HepG2 (cell line): ENCODE measurements around the gene SVOPL. TPM values are rescaled to one million over a fixed set of nuclear protein-coding genes. Genes with fewer than 3 reads are reported as not detected.

Experiments
- ATAC-seq: fragments of 200-7000 bp; cut with Tn5 transposase; 3 replicates; pipeline ENCODE4 v1.9.1; 2020; ENCODE audit warnings: mild to moderate bottlenecking, moderate library complexity
- BruUV-seq: library from RNA; stranded (reverse); fragments of 400-500 nt; replicated peaks from 2 replicates; lab custom pipeline; 2021; lab: Mats Ljungman, UMichigan
- CTCF ChIA-PET: fragments of 300-600 bp; formaldehyde crosslinking; extraction: SDS; loops from one replicate; lab custom pipeline; 2021; ENCODE audit warnings: low total read pairs, inconsistent platforms, low intra/inter-chr PET ratio; lab: Yijun Ruan, JAX
- POLR2A ChIA-PET: fragments of 350-600 bp; sonication (Branson Sonifier 250); formaldehyde crosslinking; loops from one replicate; lab custom pipeline; 2020; ENCODE audit warnings: antibody characterized with exemption, inconsistent platforms; lab: Yijun Ruan, JAX
- DNase-seq: peaks from one replicate; pipeline ENCODE4 v3.0.0-alpha.2; 2015; ENCODE audit warnings: low spot score
- FAIRE-seq: peaks from 3 replicates; lab custom pipeline; 2011; peaks lifted over from hg19 to GRCh38; lab: Jason Lieb, UNC
- H2AFZ ChIP-seq: one replicate; pipeline ENCODE4 v1.6.1; 2011; ENCODE audit warnings: low read length, inconsistent platforms
- H3K27ac ChIP-seq: fragments of 300-600 bp; 3 replicates; pipeline ENCODE4 v1.8.0; 2011; ENCODE audit warnings: mixed run types, mild to moderate bottlenecking, mixed read lengths, low read length, inconsistent platforms; ENCODE audit not compliant: insufficient read depth; ENCODE audit errors: extremely low read length
- H3K27me3 ChIP-seq, 2 experiments: fragments of 200-600 bp in 1 of 2; 2 replicates in 1 of 2; 3 replicates in 1 of 2; pipeline versions ENCODE4 v1.6.0 to v1.8.0; 2011; ENCODE audit warnings: low read length in 2 of 2, mild to moderate bottlenecking in 2 of 2, moderate library complexity in 2 of 2, inconsistent platforms in 1 of 2; ENCODE audit not compliant: insufficient read depth in 2 of 2, control insufficient read depth in 1 of 2
- H3K36me3 ChIP-seq, 2 experiments: fragments of 200-600 bp in 1 of 2; replicated peaks in 1 of 2; 2 replicates in 1 of 2; 3 replicates in 1 of 2; pipeline versions ENCODE4 v1.5.1 to v1.8.0; 2011; ENCODE audit warnings: low read length in 2 of 2, inconsistent platforms in 1 of 2; ENCODE audit not compliant: insufficient read depth in 2 of 2, control insufficient read depth in 1 of 2
- H3K4me1 ChIP-seq: 2 replicates; pipeline ENCODE4 v1.5.1; 2012; ENCODE audit warnings: low read length, inconsistent platforms; ENCODE audit not compliant: insufficient read depth
- H3K4me2 ChIP-seq: 2 replicates; pipeline ENCODE4 v1.6.0; 2011; ENCODE audit warnings: low read depth, low read length, inconsistent platforms
- H3K4me3 ChIP-seq, 3 experiments: fragments of 200-600 bp in 1 of 3; sonication (generic), shearing (Covaris generic) in 1 of 3; replicated peaks in 1 of 3; 2 replicates each; pipeline ENCODE4 v1.5.1; 2011 to 2016; ENCODE audit warnings: low read length in 3 of 3, inconsistent platforms in 2 of 3, low read depth in 2 of 3, mild to moderate bottlenecking in 2 of 3, control low read depth in 1 of 3, mixed read lengths in 1 of 3; ENCODE audit not compliant: insufficient read depth in 1 of 3
- H3K79me2 ChIP-seq: one replicate; pipeline ENCODE4 v1.6.1; 2011; ENCODE audit warnings: low read length, inconsistent platforms; ENCODE audit not compliant: insufficient read depth
- H3K9ac ChIP-seq: 2 replicates; pipeline ENCODE4 v1.6.0; 2011; ENCODE audit warnings: mild to moderate bottlenecking, low read depth, low read length, inconsistent platforms; ENCODE audit not compliant: insufficient read depth
- H3K9me3 ChIP-seq: 2 replicates; pipeline ENCODE4 v1.5.1; 2012; ENCODE audit warnings: mild to moderate bottlenecking, low read length
- H4K20me1 ChIP-seq: 2 replicates; pipeline ENCODE4 v1.6.0; 2011; ENCODE audit warnings: inconsistent platforms, mild to moderate bottlenecking, low read length, moderate library complexity; ENCODE audit not compliant: insufficient read depth
- FOXA1 ChIP-seq, 2 experiments: fragments of 450-650 bp in 1 of 2; sonication (generic) in 1 of 2; formaldehyde crosslinking in 1 of 2; IDR thresholded peaks; 2 replicates each; pipeline versions ENCODE4 v1.4.0 to v1.6.1; 2016 to 2020; ENCODE audit warnings: missing genetic modification reagents in 1 of 2
- PLRG1 ChIP-seq: fragments of 450-650 bp; conservative IDR thresholded peaks from 2 replicates; pipeline ENCODE4 v1.6.1; 2016
- SRSF9 ChIP-seq: fragments of 200-400 bp; formaldehyde crosslinking; IDR thresholded peaks from 2 replicates; pipeline ENCODE4 v1.6.1; 2018; ENCODE audit warnings: borderline replicate concordance, mild to moderate bottlenecking, low read depth, low read length; ENCODE audit not compliant: insufficient read depth, poor library complexity, severe bottlenecking
- TCF7L2 ChIP-seq: IDR thresholded peaks from 2 replicates; pipeline ENCODE4 v1.6.1; 2011; ENCODE audit warnings: mild to moderate bottlenecking, low read depth, low read length, moderate library complexity
- ZNF354B ChIP-seq: sonication (generic); formaldehyde crosslinking; IDR thresholded peaks from 2 replicates; pipeline ENCODE4 v1.8.0; 2022; ENCODE audit warnings: mild to moderate bottlenecking, missing genetic modification reagents
- ZNF501 ChIP-seq: sonication (generic); formaldehyde crosslinking; IDR thresholded peaks from 2 replicates; pipeline ENCODE4 v1.5.1; 2020; ENCODE audit warnings: mild to moderate bottlenecking, moderate library complexity, missing genetic modification reagents
- ZNF781 ChIP-seq: sonication (generic); formaldehyde crosslinking; IDR thresholded peaks from 2 replicates; pipeline ENCODE4 v1.5.1; 2020; ENCODE audit warnings: borderline replicate concordance, mild to moderate bottlenecking, missing genetic modification reagents; ENCODE audit errors: not compliant biosample characterization
- WGBS: methylation state at CpG from one replicate; pipeline ENCODE4 v1.1.6; 2017; ENCODE audit warnings: low lambda C conversion rate; 5-methylcytosine and 5-hydroxymethylcytosine counted together
- in situ Hi-C: cut with HindIII; loops from 2 replicates; pipeline ENCODE4 v1.10.0; 2017; ENCODE audit warnings: low pct_unique_long_range_greater_than_20kb; ENCODE audit not compliant: extremely low pct_ligation_motif_present
- intact Hi-C: fragments of 100-400 bp; cut with micrococcal nuclease; formaldehyde crosslinking; loops from one replicate; pipeline ENCODE4 v1.10.0; 2022; ENCODE audit not compliant: unreplicated experiment
- polyA plus RNA-seq, 8 experiments: library from polyadenylated mRNA; depleted of rRNA in 3 of 8; stranded (reverse) in 7 of 8; unstranded in 1 of 8; fragments of >200 nt; fragmentation: Illumina TruSeq in 4 of 8; extraction: Trizol in 4 of 8; gene quantifications; 2 replicates each; pipeline versions ENCODE4 v1.2.1 to v1.2.3, GENCODE V29; 2011 to 2016; ENCODE audit warnings: low read depth in 4 of 8, missing spikeins in 1 of 8, mixed read lengths in 1 of 8; ENCODE audit not compliant: insufficient read depth in 1 of 8
- total RNA-seq, 5 experiments: library from RNA; depleted of rRNA; stranded (reverse); fragments of >200 nt; fragmentation: Illumina TruSeq; extraction: Trizol; gene quantifications; 2 replicates each; pipeline ENCODE4 v1.2.3, GENCODE V29; 2016; ENCODE audit warnings: low read depth in 1 of 5
- TF ChIP-seq, protein P1 (sequence below): IDR thresholded peaks from 2 replicates; pipeline ENCODE4 v1.6.1; 2012; ENCODE audit warnings: inconsistent platforms
- TF ChIP-seq, protein P2 (sequence below): sonication (generic); formaldehyde crosslinking; IDR thresholded peaks from 2 replicates; pipeline ENCODE4 v1.5.0; 2020; ENCODE audit warnings: mild to moderate bottlenecking, missing genetic modification reagents
- TF ChIP-seq, protein P3 (sequence below): sonication (generic); formaldehyde crosslinking; IDR thresholded peaks from 2 replicates; pipeline ENCODE4 v1.4.0; 2020; ENCODE audit warnings: missing genetic modification reagents
- TF ChIP-seq, protein P4 (sequence below): sonication (generic); formaldehyde crosslinking; IDR thresholded peaks from 2 replicates; pipeline ENCODE4 v1.5.0; 2020; ENCODE audit warnings: mild to moderate bottlenecking, missing genetic modification reagents

SVOPL gene
- total and polyA plus RNA-seq, 2 of the 13 experiments (the other 11 are each of a cell fraction or from before 2014, with no cell fraction given), result not detected

DNA sequence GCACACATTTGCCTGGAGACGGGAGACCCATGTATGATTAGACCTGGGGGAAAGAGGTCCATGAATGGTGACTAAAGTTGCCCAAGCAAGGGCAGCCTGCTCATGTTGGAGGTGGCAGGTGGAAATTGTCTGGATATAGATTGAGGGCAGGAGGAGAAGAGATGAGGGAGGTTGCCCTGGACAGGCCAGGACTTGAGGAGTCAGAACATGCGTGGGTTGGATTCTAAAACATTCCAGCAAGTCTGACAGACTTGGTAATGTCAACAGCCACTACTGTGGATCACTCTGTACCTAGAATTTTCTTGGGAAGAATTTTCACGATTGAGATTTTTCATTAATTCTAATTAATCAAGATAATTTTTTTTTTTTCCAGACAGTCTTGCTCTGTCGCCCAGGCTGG lies 19.1 kb upstream of the SVOPL start:
- no peak overlapping the region for H2AFZ ChIP-seq
- no peak for FAIRE-seq
- no peaks in the 10 kb centered on the region for H4K20me1 ChIP-seq
- BruUV-seq, result no TSS peak
- H3K4me1 ChIP-seq, result no peaks in the 10 kb centered on the region
- H3K9me3 ChIP-seq, result no peaks in the 10 kb centered on the region
- ATAC-seq, result no peak
- WGBS, result 19% methylated on average over 4 of the region's 4 CpGs
- no peak overlapping the region for H3K9ac ChIP-seq
- H3K4me3 ChIP-seq, result no peak overlapping the region
- H3K27me3 ChIP-seq, result peaks cover 0 to 12% of the 10 kb centered on the region in 2 experiments; a peak in 3 of 5 replicates
- in situ Hi-C loops (no loop called here), intact Hi-C loops (no loop called here)
- no peak for DNase-seq
- H3K4me2 ChIP-seq, result no peak overlapping the region
- POLR2A ChIA-PET, result no interaction called here
- H3K27ac ChIP-seq, result no peak overlapping the region
- TF ChIP-seq ZNF501 (CRISPR knock-in tag), result no peak
- no peaks in the 10 kb centered on the region for H3K36me3 ChIP-seq
- CTCF ChIA-PET, result no interaction called here
- no peaks in the 10 kb centered on the region for H3K79me2 ChIP-seq

DNA sequence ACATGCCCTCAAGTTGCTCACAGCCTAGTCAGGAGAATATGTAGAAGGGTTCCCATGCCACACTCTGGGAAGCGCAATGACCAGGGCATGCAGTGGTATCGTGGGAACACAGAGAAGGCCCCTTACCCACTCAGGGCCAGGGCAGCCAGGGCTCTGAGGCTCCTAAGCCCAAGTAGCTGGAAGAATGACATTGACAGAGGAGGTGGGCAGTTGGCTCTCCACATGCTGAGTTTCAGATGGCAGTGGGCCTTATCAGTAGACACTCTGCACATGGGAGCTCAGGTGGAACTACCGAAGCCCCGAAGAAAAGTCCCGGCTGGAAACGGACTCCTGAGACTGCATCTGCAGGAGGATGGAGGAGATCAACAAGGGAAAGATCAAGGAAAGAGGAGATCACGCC lies 15.7 kb upstream of the SVOPL start:
- peaks cover 0 to 20% of the 10 kb centered on the region in 2 experiments; a peak in 3 of 5 replicates for H3K27me3 ChIP-seq
- no peak for ATAC-seq
- ChIA-PET POLR2A (no interaction called here), CTCF (no interaction called here)
- no peaks in the 10 kb centered on the region for H4K20me1 ChIP-seq
- H3K79me2 ChIP-seq, result no peaks in the 10 kb centered on the region
- H3K36me3 ChIP-seq, result no peaks in the 10 kb centered on the region
- in situ Hi-C loops, result no loop called here
- no peaks in the 10 kb centered on the region for H3K4me1 ChIP-seq
- H3K9me3 ChIP-seq, result no peaks in the 10 kb centered on the region
- H3K9ac ChIP-seq, result no peak overlapping the region
- no TSS peak for BruUV-seq
- DNase-seq, result no peak
- intact Hi-C loops, result no loop called here
- no peak overlapping the region for H3K4me3 ChIP-seq
- FAIRE-seq, result no peak
- 72% methylated on average over 6 of the region's 7 CpGs for WGBS
- no peak overlapping the region for H2AFZ ChIP-seq
- TF ChIP-seq TCF7L2 (no peak), PLRG1 (no peak), ZNF781 (CRISPR knock-in tag) (no peak), ZNF354B (CRISPR knock-in tag) (no peak), SRSF9 (no peak), FOXA1 (IDR thresholded peaks at IDR 0.05) (no peak), FOXA1 (CRISPR knock-in tag; IDR thresholded peaks at IDR 0.05) (no peak)
- TF ChIP-seq, protein P1, sequence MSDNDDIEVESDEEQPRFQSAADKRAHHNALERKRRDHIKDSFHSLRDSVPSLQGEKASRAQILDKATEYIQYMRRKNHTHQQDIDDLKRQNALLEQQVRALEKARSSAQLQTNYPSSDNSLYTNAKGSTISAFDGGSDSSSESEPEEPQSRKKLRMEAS, result no peak
- TF ChIP-seq, protein P2, sequence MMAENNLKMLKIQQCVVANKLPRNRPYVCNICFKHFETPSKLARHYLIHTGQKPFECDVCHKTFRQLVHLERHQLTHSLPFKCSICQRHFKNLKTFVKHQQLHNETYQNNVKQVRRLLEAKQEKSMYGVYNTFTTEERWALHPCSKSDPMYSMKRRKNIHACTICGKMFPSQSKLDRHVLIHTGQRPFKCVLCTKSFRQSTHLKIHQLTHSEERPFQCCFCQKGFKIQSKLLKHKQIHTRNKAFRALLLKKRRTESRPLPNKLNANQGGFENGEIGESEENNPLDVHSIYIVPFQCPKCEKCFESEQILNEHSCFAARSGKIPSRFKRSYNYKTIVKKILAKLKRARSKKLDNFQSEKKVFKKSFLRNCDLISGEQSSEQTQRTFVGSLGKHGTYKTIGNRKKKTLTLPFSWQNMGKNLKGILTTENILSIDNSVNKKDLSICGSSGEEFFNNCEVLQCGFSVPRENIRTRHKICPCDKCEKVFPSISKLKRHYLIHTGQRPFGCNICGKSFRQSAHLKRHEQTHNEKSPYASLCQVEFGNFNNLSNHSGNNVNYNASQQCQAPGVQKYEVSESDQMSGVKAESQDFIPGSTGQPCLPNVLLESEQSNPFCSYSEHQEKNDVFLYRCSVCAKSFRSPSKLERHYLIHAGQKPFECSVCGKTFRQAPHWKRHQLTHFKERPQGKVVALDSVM (CRISPR knock-in tag), result no peak
- TF ChIP-seq, protein P3, sequence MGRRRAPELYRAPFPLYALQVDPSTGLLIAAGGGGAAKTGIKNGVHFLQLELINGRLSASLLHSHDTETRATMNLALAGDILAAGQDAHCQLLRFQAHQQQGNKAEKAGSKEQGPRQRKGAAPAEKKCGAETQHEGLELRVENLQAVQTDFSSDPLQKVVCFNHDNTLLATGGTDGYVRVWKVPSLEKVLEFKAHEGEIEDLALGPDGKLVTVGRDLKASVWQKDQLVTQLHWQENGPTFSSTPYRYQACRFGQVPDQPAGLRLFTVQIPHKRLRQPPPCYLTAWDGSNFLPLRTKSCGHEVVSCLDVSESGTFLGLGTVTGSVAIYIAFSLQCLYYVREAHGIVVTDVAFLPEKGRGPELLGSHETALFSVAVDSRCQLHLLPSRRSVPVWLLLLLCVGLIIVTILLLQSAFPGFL (CRISPR knock-in tag), result no peak
- TF ChIP-seq, protein P4, sequence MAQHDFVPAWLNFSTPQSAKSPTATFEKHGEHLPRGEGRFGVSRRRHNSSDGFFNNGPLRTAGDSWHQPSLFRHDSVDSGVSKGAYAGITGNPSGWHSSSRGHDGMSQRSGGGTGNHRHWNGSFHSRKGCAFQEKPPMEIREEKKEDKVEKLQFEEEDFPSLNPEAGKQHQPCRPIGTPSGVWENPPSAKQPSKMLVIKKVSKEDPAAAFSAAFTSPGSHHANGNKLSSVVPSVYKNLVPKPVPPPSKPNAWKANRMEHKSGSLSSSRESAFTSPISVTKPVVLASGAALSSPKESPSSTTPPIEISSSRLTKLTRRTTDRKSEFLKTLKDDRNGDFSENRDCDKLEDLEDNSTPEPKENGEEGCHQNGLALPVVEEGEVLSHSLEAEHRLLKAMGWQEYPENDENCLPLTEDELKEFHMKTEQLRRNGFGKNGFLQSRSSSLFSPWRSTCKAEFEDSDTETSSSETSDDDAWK (CRISPR knock-in tag), result no peak
- H3K27ac ChIP-seq, result no peak overlapping the region
- no peak overlapping the region for H3K4me2 ChIP-seq
